Measurements from ENCODE around the gene DUSP10.

Gene DUSP10

DNA sequence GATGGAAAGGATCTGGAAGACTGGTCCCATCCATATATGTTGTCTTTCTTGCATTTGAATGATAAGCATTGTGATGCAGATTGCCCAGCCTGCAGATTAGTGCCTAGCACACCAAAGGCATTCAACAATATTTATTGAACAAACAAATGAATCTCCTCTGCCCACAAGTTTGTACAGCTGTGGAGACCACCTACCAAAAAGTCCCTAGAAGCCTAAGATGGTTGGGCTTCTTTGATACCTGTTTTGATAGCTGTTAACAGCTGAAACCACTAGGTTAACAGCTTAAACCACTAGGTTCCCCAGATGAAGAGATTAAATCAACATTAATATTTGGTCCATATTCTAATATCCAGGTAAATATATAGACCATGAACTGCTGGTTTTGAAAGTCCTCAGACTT is 9.8 kb downstream of the DUSP10 start:
- Histone ChIP-seq H4K20me1 (ENCODE audit: insufficient read depth) (no peaks in the 10 kb centered on the region), H3K4me2 (peak overlapping the region; percentile 6; the same call in 1 of the 2 replicates), H3K27ac (no peak overlapping the region), H2AFZ (ENCODE audit: low read depth) (no peak overlapping the region), H3K36me3 (ENCODE audit: insufficient read depth) (no peaks in the 10 kb centered on the region), H3K9ac (no peak overlapping the region), H3K4me3 (IDR thresholded peaks at IDR 0.05; ENCODE audit: insufficient read depth, low read depth, low read length) (no peak overlapping the region), H3K79me2 (ENCODE audit: insufficient read depth, low read depth) (no peaks in the 10 kb centered on the region), H3K27me3 (ENCODE audit: insufficient read depth, low read depth) (no peaks in the 10 kb centered on the region), H3K4me1 (ENCODE audit: low read depth, poor library complexity, severe bottlenecking) (peaks cover 30% of the 10 kb centered on the region)
- TF ChIP-seq CTCF (conservative IDR thresholded peaks at IDR 0.05; ENCODE audit: low read depth, low read length), result no peak

DNA sequence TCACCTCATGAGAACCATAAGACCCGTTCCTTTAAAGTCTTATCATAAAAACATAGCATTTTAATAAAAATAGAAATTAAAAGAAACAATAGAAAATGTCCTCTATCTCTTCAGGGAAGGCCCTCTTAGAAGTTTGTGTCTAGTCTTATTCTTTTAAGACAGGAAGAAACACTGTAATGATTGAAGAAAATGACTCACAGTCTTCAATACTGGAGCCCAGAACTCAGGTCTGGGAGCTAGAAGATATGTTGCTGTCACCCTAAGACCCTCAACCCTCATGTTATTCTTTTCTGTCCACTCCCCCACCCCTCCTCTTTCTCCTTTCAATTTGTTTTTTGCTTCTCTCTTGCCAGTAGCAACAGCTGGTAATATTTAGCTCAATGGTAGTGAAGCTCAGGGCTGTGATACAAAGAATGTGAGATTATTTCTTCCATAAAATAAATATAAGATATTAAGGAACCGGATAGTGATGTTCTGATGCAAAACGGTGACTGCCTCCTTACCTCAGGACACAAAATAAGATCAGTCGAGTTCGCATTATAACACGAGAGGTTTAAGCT is 12.0 kb downstream of the DUSP10 start:
- Histone ChIP-seq H3K79me2 (ENCODE audit: insufficient read depth, low read depth) (no peaks in the 10 kb centered on the region), H2AFZ (ENCODE audit: low read depth) (no peak overlapping the region), H4K20me1 (ENCODE audit: insufficient read depth) (no peaks in the 10 kb centered on the region)

DNA sequence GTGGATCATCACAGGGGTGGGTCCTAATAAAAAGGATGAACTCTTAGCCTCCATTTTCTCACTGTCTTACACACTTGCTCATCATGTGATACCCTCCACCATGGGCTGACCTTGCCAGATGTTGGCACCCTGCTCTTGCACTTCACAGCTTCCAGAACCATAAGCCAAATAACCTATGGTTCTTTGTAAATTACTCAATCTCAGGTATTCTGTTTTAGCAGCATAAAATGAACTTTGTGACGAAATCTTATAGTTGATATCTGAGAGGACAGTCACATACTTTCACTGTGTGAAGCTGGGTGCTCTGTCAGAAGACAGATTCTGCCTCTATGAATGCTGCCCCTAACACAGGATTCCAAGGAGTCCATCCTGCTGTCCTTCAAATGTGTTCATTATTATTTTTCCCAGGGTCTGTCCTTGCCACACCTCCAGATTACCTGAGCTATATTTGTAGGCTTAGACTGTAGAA is 13.8 kb downstream of the DUSP10 start:
- Histone ChIP-seq H2AFZ (ENCODE audit: low read depth) (no peak overlapping the region), H3K79me2 (ENCODE audit: insufficient read depth, low read depth) (no peaks in the 10 kb centered on the region), H4K20me1 (ENCODE audit: insufficient read depth) (no peaks in the 10 kb centered on the region), H3K36me3 (ENCODE audit: insufficient read depth) (no peaks in the 10 kb centered on the region), H3K9ac (no peak overlapping the region), H3K4me2 (no peak overlapping the region; the same call in 1 of the 2 replicates), H3K27ac (no peak overlapping the region), H3K4me3 (IDR thresholded peaks at IDR 0.05; ENCODE audit: insufficient read depth, low read depth, low read length) (no peak overlapping the region), H3K27me3 (ENCODE audit: insufficient read depth, low read depth) (no peaks in the 10 kb centered on the region), H3K4me1 (ENCODE audit: low read depth, poor library complexity, severe bottlenecking) (peaks cover 32% of the 10 kb centered on the region)
- TF ChIP-seq CTCF (conservative IDR thresholded peaks at IDR 0.05; ENCODE audit: low read depth, low read length), result no peak

More for the DNA sequence above, 12.0 kb downstream of the DUSP10 start:
- no peak for TF ChIP-seq CTCF (conservative IDR thresholded peaks at IDR 0.05; ENCODE audit: low read depth, low read length)
- no peak overlapping the region for H3K4me2 ChIP-seq
- H3K4me1 ChIP-seq (ENCODE audit: low read depth, poor library complexity, severe bottlenecking), result peaks cover 40% of the 10 kb centered on the region
- no peak overlapping the region for H3K4me3 ChIP-seq (IDR thresholded peaks at IDR 0.05; ENCODE audit: insufficient read depth, low read depth, low read length)
- H3K27ac ChIP-seq, result no peak overlapping the region
- no peak overlapping the region for H3K9ac ChIP-seq
- no peaks in the 10 kb centered on the region for H3K27me3 ChIP-seq (ENCODE audit: insufficient read depth, low read depth)
- no peaks in the 10 kb centered on the region for H3K36me3 ChIP-seq (ENCODE audit: insufficient read depth)

GRCh38 chr1:221727146-221728036 is 14.5 kb downstream of the DUSP10 start:
- Histone ChIP-seq H3K4me3 (IDR thresholded peaks at IDR 0.05; ENCODE audit: insufficient read depth, low read depth, low read length) (no peak overlapping the region), H3K27ac (no peak overlapping the region), H3K27me3 (ENCODE audit: insufficient read depth, low read depth) (no peaks in the 10 kb centered on the region), H2AFZ (ENCODE audit: low read depth) (no peak overlapping the region), H3K36me3 (ENCODE audit: insufficient read depth) (no peaks in the 10 kb centered on the region), H3K4me1 (ENCODE audit: low read depth, poor library complexity, severe bottlenecking) (peaks cover 26% of the 10 kb centered on the region), H4K20me1 (ENCODE audit: insufficient read depth) (no peaks in the 10 kb centered on the region), H3K79me2 (ENCODE audit: insufficient read depth, low read depth) (no peaks in the 10 kb centered on the region), H3K9ac (no peak overlapping the region), H3K4me2 (no peak overlapping the region; the same call in 1 of the 2 replicates)
- TF ChIP-seq CTCF (conservative IDR thresholded peaks at IDR 0.05; ENCODE audit: low read depth, low read length), result no peak
